IPS-NIHi11 (cell line): ENCODE results near the gene FAM228A.
"Not testable (repeated sequence)": the region's sequence is repeated elsewhere in the genome, so short reads cannot be mapped to it uniquely, and the experiment has no call there.

Experiments
- DNase-seq: peaks from one replicate; pipeline ENCODE4 v3.0.0; 2012; ENCODE audit warnings: mixed read lengths, low spot score

Gene FAM228A

GRCh38 chr2:24174851-24175277 is at the start of gene FAM228A:
Gene FAM228A (plus strand): TSS chr2:24175053. CDS start chr2:24175481, 428 bp downstream.
- peak; percentile 25 for DNase-seq

- no peak for DNase-seq
Observed at GRCh38 chr2:24125956-24126355, 48.9 kb upstream of the FAM228A start.

- DNase-seq = no peak
Observed at GRCh38 chr2:24132543-24132942, 42.3 kb upstream of the FAM228A start.

GRCh38 chr2:24140305-24140704 is 34.5 kb upstream of the FAM228A start:
- DNase-seq = not testable (repeated sequence)

- DNase-seq = no peak
Observed at GRCh38 chr2:24147364-24147763, 27.5 kb upstream of the FAM228A start.

- no peak for DNase-seq
Observed at GRCh38 chr2:24152413-24153197, 22.2 kb upstream of the FAM228A start.

GRCh38 chr2:24153478-24153877 is 21.4 kb upstream of the FAM228A start:
- DNase-seq = no peak

GRCh38 chr2:24158131-24158530 is 16.7 kb upstream of the FAM228A start:
- DNase-seq = no peak

GRCh38 chr2:24159708-24160107 is 15.1 kb upstream of the FAM228A start:
- DNase-seq = no peak

- DNase-seq = no peak
Observed at GRCh38 chr2:24160761-24161160, 14.1 kb upstream of the FAM228A start.

- DNase-seq = no peak
Observed at GRCh38 chr2:24162494-24162893, 12.4 kb upstream of the FAM228A start.

- no peak for DNase-seq
Observed at GRCh38 chr2:24163186-24163585, 11.7 kb upstream of the FAM228A start.

- DNase-seq = no peak
Observed at GRCh38 chr2:24163601-24164000, 11.3 kb upstream of the FAM228A start.

GRCh38 chr2:24164416-24164973 is 10.4 kb upstream of the FAM228A start:
- peak; percentile 67 for DNase-seq

- no peak for DNase-seq
Observed at GRCh38 chr2:24169023-24169422, 5.8 kb upstream of the FAM228A start.

- DNase-seq = no peak
Observed at GRCh38 chr2:24175631-24176187, 856 bp downstream of the FAM228A start.

- DNase-seq = no peak
Observed at GRCh38 chr2:24176326-24176725, 1.5 kb downstream of the FAM228A start.

GRCh38 chr2:24179683-24180082 is 4.8 kb downstream of the FAM228A start:
- no peak for DNase-seq

GRCh38 chr2:24181849-24182248 is 7.0 kb downstream of the FAM228A start:
- DNase-seq = no peak

GRCh38 chr2:24182507-24182906 is 7.7 kb downstream of the FAM228A start:
- no peak for DNase-seq

- DNase-seq = no peak
Observed at GRCh38 chr2:24183366-24184069, 8.7 kb downstream of the FAM228A start.

GRCh38 chr2:24189551-24189950 is 14.7 kb downstream of the FAM228A start:
- no peak for DNase-seq

GRCh38 chr2:24190503-24190902 is 15.7 kb downstream of the FAM228A start:
- no peak for DNase-seq
